Activated CD8-positive, alpha-beta memory T cell treated with anti-CD3 and anti-CD28 coated beads for 24 hours (primary cell): Measurements from ENCODE around the gene DNAH5.

Experiments used
- DNase-seq: peaks from one replicate; pipeline ENCODE4 v3.0.0-alpha.2; 2020

Gene DNAH5

DNA sequence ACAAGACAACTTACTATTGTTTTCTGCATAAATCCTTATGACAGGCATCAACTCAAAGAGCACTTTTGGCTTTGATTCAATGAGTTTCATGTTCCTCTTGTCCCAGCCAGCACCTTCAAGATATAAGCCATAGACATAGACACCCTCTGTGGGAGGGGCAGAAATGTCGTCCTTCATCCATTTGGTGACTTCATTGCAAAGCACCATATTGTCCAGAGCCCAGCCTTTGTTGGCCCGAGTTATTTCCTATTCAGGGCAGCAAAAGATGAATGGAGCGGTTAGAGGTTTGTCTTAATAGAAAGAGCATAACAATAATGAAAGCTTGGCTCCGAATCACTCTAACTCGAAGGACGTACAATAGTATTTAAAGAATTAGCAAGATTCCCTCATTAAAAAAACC lies 243.9 kb downstream of the DNAH5 start:
- DNase-seq = no peak

DNA sequence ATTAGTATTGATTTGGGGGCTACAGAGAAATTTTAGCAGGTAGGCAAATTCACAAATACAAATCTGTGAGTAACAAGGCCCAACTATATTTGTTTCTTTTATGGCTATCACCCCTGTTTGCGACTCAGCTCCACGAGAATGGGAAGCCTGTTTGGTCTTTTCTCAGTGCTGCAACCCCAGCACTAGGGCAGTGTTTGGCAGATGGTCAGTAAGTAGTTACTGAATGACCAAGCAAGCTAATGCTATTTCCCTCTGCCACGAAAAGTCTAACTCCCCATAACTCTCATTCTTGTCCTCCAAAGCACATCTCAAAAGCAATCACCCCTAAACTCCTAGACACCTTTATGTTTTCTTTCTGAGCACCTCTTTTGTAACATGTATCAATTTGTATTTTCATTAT lies 245.6 kb downstream of the DNAH5 start:
- DNase-seq = no peak

DNA sequence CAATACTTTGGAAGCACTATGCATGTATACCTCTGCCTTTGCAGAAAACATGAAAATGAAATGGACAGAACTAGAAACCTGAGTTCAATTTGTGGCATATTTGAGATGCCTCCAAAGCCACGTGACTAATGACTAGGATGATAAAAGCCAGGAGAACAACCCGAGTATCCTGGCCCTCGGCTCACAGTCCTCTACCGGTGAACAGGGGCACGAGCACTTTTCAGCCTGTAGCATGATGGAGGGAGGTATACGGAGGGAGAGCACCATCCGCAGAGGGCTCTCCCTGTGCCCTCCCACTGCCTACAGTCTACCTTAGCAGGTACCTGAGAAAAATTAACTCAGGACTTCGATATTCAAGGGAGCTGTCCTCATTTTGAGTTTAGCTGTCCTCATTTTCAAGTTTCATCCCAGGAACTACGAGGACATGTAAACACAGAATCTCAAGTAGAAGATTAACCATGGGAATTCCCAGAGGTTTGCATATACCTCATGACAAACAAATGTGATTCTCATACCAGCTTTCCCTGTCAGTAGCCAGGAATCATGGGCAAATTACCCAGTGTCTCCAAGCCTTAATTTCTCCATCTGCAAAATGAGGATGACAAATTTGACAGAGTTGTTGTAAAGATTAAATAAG lies 249.3 kb downstream of the DNAH5 start:
- DNase-seq = no peak

DNA sequence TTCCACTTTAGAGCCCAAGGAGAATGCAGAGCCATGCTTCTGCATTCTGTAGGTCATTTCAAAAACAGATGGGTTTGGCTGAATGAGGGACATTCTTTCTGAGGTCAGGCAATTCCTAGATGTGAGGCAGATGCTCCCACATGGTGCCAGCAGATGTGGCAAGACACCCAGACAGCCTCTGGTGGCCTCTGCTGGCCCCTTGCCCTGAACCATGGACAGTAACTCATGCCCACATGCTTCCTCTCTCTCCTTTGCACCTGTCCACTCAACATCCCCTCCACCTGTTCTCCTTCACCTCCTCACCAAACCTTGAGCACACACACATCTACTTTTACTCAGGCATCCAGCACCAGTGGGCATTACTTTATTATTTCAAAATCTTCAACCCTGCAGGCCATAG lies 252.3 kb downstream of the DNAH5 start:
- DNase-seq = no peak

DNA sequence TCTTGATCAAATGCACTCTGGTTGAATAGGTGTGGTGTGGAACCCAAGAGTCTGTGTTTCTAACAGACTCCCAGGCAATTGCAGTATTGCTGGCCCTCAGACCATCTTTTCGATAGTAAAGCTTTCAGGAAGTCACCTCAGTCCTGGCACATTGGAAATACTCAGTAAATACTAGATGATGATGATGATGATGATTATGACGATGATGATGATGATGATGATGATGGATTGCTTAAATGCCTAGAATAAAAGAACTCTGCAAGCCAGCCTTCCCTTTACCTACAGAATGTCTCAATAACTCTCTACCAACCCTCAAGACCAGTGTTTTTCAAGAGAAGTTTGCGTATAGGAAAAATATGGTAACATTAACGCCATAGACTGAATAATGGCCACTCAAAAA lies 268.0 kb downstream of the DNAH5 start:
- no peak for DNase-seq

DNA sequence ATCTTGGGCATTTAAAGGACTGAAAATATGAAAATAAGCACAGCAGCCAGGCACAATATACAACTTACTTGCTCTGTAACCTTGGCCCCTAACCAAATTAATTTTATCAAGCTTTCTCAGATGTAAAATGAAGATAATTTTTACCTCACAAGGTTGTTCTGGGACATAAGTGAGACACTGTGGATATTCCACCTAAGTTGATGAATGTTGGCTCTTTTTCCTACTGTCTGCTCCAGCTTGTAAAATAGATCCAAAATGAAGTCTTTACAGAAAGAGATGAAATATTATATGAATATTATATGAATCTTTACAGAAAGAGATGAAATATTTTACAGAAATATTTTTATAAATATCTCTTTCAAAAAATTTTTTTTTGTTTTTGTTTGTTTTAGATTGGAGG lies 270.1 kb downstream of the DNAH5 start:
- no peak for DNase-seq

DNA sequence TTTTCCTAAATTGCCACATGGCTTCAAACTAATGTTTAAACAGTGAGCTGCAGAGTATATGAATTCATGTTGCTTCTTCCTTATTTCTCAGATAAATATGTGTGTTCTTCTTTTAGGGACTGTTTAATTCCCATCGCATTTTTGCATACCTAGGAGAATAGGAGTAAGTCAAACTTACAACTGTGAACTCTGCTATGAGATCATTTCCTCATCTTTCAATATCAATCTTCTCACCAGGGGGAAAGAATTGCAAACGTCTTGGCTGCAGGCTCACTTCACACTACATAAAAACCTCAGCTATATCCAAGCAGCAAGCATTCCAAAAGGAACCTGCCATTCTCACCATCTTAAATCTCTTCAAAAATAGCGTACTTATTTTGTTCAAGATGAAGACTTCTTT lies 271.0 kb downstream of the DNAH5 start:
- no peak for DNase-seq

DNA sequence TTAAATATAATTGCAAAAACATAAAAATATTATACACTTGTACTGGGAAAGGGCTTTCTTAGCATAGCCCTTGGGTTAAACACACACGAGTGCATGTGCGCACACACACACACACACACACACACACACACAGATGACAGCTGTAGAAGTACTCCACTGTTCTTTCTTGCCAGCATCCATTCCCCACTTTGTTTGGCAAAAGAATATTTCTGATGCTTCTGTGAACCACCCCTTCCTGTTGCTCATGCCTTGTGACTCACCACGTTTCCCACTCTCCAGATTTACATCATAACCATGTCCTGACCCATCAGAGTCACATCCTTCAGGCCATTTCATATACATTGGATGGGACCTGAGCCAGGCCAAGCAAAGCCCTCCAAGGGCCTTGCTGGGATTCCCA lies 280.1 kb downstream of the DNAH5 start:
- no peak for DNase-seq

- no peak for DNase-seq
Observed at GRCh38 chr5:13662626-13663025, 281.9 kb downstream of the DNAH5 start.

GRCh38 chr5:13661272-13661671 lies 283.2 kb downstream of the DNAH5 start:
- DNase-seq = no peak

GRCh38 chr5:13660072-13660471 lies 284.4 kb downstream of the DNAH5 start:
- DNase-seq = no peak

DNA sequence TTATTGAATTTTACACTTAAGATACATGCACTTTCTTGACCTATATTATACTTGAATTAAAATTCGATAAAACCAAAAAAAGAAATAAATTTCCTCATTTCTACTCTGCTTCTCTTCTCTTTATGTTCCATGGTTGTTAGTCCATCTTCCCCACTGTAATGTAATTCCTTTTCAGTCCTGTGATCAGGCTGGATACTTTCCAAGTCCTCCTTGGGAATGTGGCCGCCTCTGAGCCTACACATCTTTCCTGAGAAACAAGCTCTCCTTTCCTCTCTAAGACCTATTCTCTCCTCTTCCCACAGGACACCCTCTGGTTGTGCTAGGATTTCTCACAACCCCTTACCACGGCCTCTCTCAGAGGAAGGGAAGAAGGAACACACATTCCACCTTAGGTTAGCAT lies 285.1 kb downstream of the DNAH5 start:
- DNase-seq = no peak

DNA sequence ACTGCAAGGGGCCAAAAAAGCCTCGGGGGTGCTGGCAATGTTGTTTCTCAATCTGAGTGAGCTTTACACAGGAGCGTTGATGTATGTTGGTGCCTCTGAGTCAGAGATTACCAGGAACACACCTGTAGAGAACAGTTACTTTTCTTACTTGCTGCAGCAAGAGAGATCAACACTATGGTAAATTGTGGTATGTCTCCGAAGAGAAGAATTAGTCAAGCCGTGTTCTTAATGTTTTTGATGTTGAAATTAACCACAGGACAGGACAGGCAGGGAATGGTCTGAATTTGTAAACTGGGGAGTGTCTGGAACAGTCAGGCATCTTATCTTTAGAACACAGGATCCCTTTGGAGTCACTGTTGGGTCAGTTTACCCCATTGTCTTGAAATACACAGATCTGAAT lies 285.7 kb downstream of the DNAH5 start:
- no peak for DNase-seq

GRCh38 chr5:13658152-13658551 lies 286.3 kb downstream of the DNAH5 start:
- no peak for DNase-seq

DNA sequence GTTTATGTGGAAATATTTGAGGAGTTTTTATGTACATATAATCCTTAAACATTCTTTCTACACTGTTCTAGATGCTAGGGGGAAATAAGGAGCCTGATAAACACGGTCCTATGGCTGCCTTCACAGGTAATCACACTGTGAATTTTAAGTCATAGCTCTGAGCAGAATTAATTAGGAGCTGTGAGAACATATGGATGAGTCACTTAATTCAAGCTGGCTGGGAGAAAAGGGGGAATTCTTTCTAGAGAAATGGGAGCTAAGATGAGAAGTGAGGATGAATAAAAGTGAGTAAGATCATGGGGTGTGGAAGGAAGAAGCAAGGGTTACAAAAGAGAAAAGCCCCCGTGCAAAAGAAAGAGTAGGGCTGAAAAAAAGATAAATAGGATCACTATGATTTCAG lies 290.8 kb downstream of the DNAH5 start:
- no peak for DNase-seq

DNA sequence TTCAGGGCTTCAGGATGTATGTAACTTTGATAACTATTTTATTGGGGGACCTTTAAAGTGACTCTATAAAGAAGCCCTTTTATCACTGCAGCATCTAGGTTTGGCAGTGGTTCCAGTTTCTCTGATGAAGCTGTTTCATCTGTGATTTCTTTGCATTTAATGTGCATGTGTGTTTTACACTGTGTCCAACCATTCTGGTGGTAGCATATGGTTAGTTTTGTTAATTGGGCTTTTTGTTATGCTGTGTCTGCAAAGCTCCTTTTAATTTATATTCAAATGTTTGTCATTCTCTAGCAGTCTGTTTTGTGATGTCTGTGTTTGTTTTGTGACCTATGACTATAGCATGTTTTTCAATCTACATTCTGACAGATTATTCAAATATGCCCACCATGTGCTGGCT lies 294.8 kb downstream of the DNAH5 start:
- DNase-seq = no peak

DNA sequence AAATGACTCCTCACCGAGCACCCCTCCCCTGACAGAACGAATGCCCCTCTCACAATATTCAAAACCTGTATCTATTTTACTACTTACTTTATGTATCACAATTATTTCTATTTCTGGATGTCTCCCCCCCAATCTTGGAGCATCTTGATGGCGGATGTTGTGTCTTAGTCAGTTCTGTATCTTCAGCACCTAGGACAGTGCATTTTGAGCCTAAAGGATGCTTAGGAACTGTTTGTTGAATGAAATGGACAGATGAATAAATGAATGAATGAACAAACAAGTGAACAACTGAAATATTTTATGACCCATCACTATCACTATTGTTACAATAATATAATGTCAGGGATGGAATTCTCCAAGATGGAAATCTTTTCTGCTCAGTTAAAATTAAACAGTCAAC lies 295.7 kb downstream of the DNAH5 start:
- DNase-seq = no peak

DNA sequence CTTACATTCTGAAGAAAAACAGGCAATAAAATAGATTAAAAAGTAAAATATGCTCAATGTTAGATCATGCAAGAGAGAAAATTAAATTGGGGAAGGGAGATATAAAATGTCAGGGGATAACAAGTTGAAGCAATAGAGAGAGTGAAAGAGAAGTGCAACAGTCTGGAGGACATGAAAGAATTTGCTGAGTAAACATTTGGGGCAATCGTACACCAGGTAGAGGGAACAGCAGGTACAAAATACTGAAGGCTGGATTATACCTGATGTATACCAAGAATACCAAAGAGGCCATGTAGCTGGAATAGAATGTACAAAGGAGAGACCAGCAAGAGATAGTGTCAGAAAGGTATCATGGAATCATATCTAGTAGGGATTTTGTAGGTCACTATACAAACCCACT lies 300.8 kb downstream of the DNAH5 start:
- DNase-seq = no peak

DNA sequence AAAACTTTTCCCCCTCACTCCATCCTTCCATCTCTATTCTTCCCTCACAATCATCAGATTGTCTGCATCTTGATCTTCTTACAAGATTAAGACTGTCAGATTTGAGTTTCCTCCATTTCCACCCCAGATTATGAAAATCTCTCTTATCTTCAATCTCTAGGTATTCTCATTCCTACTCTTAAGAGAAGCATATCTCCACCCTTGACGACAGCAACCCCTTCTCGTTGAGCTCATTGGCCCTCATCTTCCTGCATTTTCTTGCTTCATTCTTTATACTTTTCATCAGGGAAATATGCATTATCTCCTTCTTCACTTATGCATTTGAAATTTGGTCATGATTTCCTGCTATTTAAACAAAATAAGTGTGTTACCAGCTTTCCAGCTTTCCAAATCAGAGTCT lies 301.3 kb downstream of the DNAH5 start:
- no peak for DNase-seq
